GM23338 (cell line): ENCODE results near the gene AGBL4. TPM values are rescaled to one million over a fixed set of nuclear protein-coding genes. Genes with fewer than 3 reads are reported as not detected.

Experiments used
- ATAC-seq: fragments of 200-7000 bp; cut with Tn5 transposase; 3 replicates; pipeline ENCODE4 v1.9.1; 2020
- DNase-seq: peaks from one replicate; pipeline ENCODE4 v3.0.0-alpha.2; 2015; ENCODE audit warnings: low spot score
- H2AFZ ChIP-seq: fragments of 200-600 bp; sonication (generic); 2 replicates; pipeline ENCODE4 v1.8.0; 2016; ENCODE audit warnings: antibody characterized with exemption, mild to moderate bottlenecking, moderate library complexity
- H3F3A ChIP-seq: fragments of 200-600 bp; sonication (generic); replicated peaks from 2 replicates; pipeline ENCODE4 v1.8.0; 2017; ENCODE audit warnings: antibody characterized with exemption, mixed run types, low read depth
- H3K27ac ChIP-seq: fragments of 200-600 bp; sonication (generic); 2 replicates; pipeline ENCODE4 v1.6.1; 2016; ENCODE audit warnings: low read depth
- H3K27me3 ChIP-seq: fragments of 200-600 bp; sonication (generic); 2 replicates; pipeline ENCODE4 v1.8.0; 2016; ENCODE audit warnings: mild to moderate bottlenecking, mixed run types, moderate library complexity; ENCODE audit not compliant: insufficient read depth
- H3K36me3 ChIP-seq: fragments of 200-600 bp; sonication (generic); 2 replicates; pipeline ENCODE4 v1.8.0; 2016; ENCODE audit warnings: mild to moderate bottlenecking; ENCODE audit not compliant: insufficient read depth
- H3K4me1 ChIP-seq: fragments of 200-600 bp; sonication (generic); 2 replicates; pipeline ENCODE4 v1.8.0; 2016; ENCODE audit warnings: mild to moderate bottlenecking, moderate library complexity; ENCODE audit not compliant: insufficient read depth
- H3K4me2 ChIP-seq: fragments of 200-600 bp; sonication (generic); 2 replicates; pipeline ENCODE4 v1.7.1; 2017; ENCODE audit warnings: mixed run types
- H3K4me3 ChIP-seq: fragments of 200-600 bp; sonication (generic); 2 replicates; pipeline ENCODE4 v1.6.1; 2016; ENCODE audit warnings: mixed run types
- H3K79me2 ChIP-seq: fragments of 200-600 bp; sonication (generic); replicated peaks from 2 replicates; pipeline ENCODE4 v1.8.0; 2017; ENCODE audit warnings: mild to moderate bottlenecking; ENCODE audit not compliant: insufficient read depth
- H3K9me2 ChIP-seq: fragments of 200-600 bp; sonication (generic); 2 replicates; pipeline ENCODE4 v1.8.0; 2017; ENCODE audit not compliant: insufficient read depth
- H4K20me1 ChIP-seq: fragments of 200-600 bp; sonication (generic); replicated peaks from 2 replicates; pipeline ENCODE4 v1.8.0; 2017; ENCODE audit warnings: mild to moderate bottlenecking; ENCODE audit not compliant: insufficient read depth
- H3K27ac Mint-ChIP-seq: 2 replicates; pipeline ENCODE4 v1.8.0; 2020; ENCODE audit warnings: inconsistent platforms, mild to moderate bottlenecking, moderate library complexity, mixed read lengths
- H3K27me3 Mint-ChIP-seq: 3 replicates; pipeline ENCODE4 v1.8.0; 2022; ENCODE audit warnings: low read depth, mild to moderate bottlenecking, moderate library complexity, mixed read lengths, inconsistent platforms; ENCODE audit not compliant: insufficient read depth, poor library complexity
- H3K36me3 Mint-ChIP-seq: 3 replicates; pipeline ENCODE4 v1.8.0; 2021; ENCODE audit warnings: low read depth, mild to moderate bottlenecking, inconsistent platforms, moderate library complexity, mixed read lengths
- H3K4me1 Mint-ChIP-seq: 3 replicates; pipeline ENCODE4 v1.8.0; 2020; ENCODE audit warnings: mild to moderate bottlenecking, inconsistent platforms, mixed read lengths
- H3K4me3 Mint-ChIP-seq: 3 replicates; pipeline ENCODE4 v1.8.0; 2021; ENCODE audit warnings: moderate library complexity, mild to moderate bottlenecking, inconsistent platforms, mixed read lengths
- H3K9me3 Mint-ChIP-seq: 3 replicates; pipeline ENCODE4 v1.8.0; 2020; ENCODE audit warnings: moderate library complexity, mild to moderate bottlenecking, inconsistent platforms, mixed read lengths
- CREB1 ChIP-seq: fragments of 250-450 bp; sonication (Bioruptor Pico); IDR thresholded peaks from 2 replicates; pipeline ENCODE4 v1.5.0; 2020; ENCODE audit warnings: low read depth, mild to moderate bottlenecking, moderate library complexity
- ZNF331 ChIP-seq: fragments of 250-450 bp; sonication (Bioruptor Pico); IDR thresholded peaks from 2 replicates; pipeline ENCODE4 v1.5.0; 2020; ENCODE audit warnings: low read depth, mild to moderate bottlenecking, moderate library complexity
- polyA plus RNA-seq: library from polyadenylated mRNA; unstranded; fragments of >200 nt; fragmentation: Nextera tagmentation; extraction: Ambion mirVana; gene quantifications from 2 replicates; pipeline ENCODE4 v1.2.1, GENCODE V29; 2016
- small RNA-seq: library from RNA; depleted of rRNA; stranded (forward); fragments of <200 nt; gene quantifications from one replicate; pipeline ENCODE3, GENCODE V24; 2014; ENCODE audit warnings: low replicate concordance
- total RNA-seq: library from RNA; depleted of rRNA; stranded (reverse); fragments of >200 nt; shearing (Covaris generic); gene quantifications from 2 replicates; pipeline ENCODE4 v1.2.3, GENCODE V29; 2014; rRNA removed

The AGBL4 gene
- total and polyA plus RNA-seq, 2 experiments from 2014 or later = 0.91 to 1.5 TPM

DNA sequence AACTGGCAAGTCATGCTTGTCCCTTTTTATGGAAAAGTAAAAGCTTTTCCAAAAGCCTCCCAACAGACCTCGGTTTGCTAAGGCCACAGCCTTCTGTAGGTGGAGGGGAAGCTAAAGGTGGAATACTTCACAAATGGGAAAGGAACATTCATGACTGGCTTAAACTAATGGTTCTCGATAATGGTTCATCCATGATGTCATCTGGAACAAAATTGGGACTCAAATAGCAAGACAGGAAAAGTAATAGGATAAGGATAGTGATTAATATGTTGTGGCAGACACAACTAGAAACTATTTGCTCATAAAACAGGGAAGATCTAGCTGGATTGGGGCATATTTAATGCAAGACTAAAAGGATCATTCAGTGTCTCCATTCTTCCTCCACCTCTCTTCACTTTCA, 1535.0 kb downstream of the AGBL4 start:
- ATAC-seq = no peak
- H3K9me3 Mint-ChIP-seq = no peaks in the 10 kb centered on the region
- TF ChIP-seq CREB1 (no peak), ZNF331 (CRISPR knock-in tag) (no peak)
- H3K79me2 ChIP-seq = no peaks in the 10 kb centered on the region
- H2AFZ ChIP-seq = peak overlapping the region; percentile 59; the same call in 1 of the 2 replicates
- peaks cover 2% of the 10 kb centered on the region for H3K27me3 Mint-ChIP-seq
- no peak overlapping the region for H3K4me3 Mint-ChIP-seq
- no peaks in the 10 kb centered on the region for H4K20me1 ChIP-seq
- no peaks in the 10 kb centered on the region for H3K36me3 Mint-ChIP-seq
- no peaks in the 10 kb centered on the region for H3F3A ChIP-seq
- H3K4me3 ChIP-seq = no peak overlapping the region
- 0 out of 2 replicates have a peak, but pooled peaks cover 7% of the 10 kb centered on the region for H3K9me2 ChIP-seq
- no peaks in the 10 kb centered on the region for H3K27me3 ChIP-seq
- no peak for DNase-seq
- no peak overlapping the region for H3K27ac ChIP-seq
- no peaks in the 10 kb centered on the region; the same call in 1 of the 2 replicates for H3K4me1 ChIP-seq
- no peak overlapping the region for H3K27ac Mint-ChIP-seq
- peaks cover 2% of the 10 kb centered on the region for H3K4me1 Mint-ChIP-seq
- H3K4me2 ChIP-seq = no peak overlapping the region
- no peaks in the 10 kb centered on the region for H3K36me3 ChIP-seq

Small RNA genes within 50 kb of the gene (small RNA-seq; reads per million reads assigned to genes)
- not detected for gene AL390023.1

Other genes starting within 250 kb of the AGBL4 start
- gene ELAVL4, start 85.0 kb upstream of the AGBL4 start, total RNA-seq = 1.4 and 2.6 TPM in 2 replicates
- gene ELAVL4, start 85.0 kb upstream of the AGBL4 start, polyA plus RNA-seq = 1.7 and 1.9 TPM in 2 replicates